ENCODE measurements around the gene R3HDM4. TPM values are rescaled to one million over a fixed set of nuclear protein-coding genes. Genes with fewer than 3 reads are reported as not detected.
"Not testable (repeated sequence)": the region's sequence is repeated elsewhere in the genome, so short reads cannot be mapped to it uniquely, and the experiment has no call there.

R3HDM4 gene
- total and polyA plus RNA-seq, 10 donors = 41.0 to 175 (median 89.1) TPM

- intact Hi-C loops (cut with DNase I; ENCODE audit: low total_unique reads) = no loop called here
- H3K27ac ChIP-seq = no peak overlapping the region
- H3K4me3 ChIP-seq = no peak overlapping the region
- TF ChIP-seq, protein P1, sequence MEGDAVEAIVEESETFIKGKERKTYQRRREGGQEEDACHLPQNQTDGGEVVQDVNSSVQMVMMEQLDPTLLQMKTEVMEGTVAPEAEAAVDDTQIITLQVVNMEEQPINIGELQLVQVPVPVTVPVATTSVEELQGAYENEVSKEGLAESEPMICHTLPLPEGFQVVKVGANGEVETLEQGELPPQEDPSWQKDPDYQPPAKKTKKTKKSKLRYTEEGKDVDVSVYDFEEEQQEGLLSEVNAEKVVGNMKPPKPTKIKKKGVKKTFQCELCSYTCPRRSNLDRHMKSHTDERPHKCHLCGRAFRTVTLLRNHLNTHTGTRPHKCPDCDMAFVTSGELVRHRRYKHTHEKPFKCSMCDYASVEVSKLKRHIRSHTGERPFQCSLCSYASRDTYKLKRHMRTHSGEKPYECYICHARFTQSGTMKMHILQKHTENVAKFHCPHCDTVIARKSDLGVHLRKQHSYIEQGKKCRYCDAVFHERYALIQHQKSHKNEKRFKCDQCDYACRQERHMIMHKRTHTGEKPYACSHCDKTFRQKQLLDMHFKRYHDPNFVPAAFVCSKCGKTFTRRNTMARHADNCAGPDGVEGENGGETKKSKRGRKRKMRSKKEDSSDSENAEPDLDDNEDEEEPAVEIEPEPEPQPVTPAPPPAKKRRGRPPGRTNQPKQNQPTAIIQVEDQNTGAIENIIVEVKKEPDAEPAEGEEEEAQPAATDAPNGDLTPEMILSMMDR (IDR thresholded peaks at IDR 0.05 in 8 of 11, conservative IDR thresholded peaks at IDR 0.05 in 3 of 11) = no peak
- TF ChIP-seq POLR2A (IDR thresholded peaks at IDR 0.05) (no peak), POLR2AphosphoS5 (IDR thresholded peaks at IDR 0.05) (peak in 1 of 3 donors; percentile 48)
- no peaks in the 10 kb centered on the region for H3K9me3 ChIP-seq
- no peak for DNase-seq
- no peaks in the 10 kb centered on the region for H3K4me1 ChIP-seq
- H3K36me3 ChIP-seq = peaks cover 0 to 90% (median 66%) of the 10 kb centered on the region in 6 donors
- no peaks in the 10 kb centered on the region for H3K27me3 ChIP-seq (replicated peaks in 1 of 7)
- WGBS, 5 donors = 89 to 95% (median 90%) methylated on average over 23 to 37 of the region's 37 CpGs
Observed at GRCh38 chr19:879711-880438, 33.1 kb downstream of the R3HDM4 start.

DNA sequence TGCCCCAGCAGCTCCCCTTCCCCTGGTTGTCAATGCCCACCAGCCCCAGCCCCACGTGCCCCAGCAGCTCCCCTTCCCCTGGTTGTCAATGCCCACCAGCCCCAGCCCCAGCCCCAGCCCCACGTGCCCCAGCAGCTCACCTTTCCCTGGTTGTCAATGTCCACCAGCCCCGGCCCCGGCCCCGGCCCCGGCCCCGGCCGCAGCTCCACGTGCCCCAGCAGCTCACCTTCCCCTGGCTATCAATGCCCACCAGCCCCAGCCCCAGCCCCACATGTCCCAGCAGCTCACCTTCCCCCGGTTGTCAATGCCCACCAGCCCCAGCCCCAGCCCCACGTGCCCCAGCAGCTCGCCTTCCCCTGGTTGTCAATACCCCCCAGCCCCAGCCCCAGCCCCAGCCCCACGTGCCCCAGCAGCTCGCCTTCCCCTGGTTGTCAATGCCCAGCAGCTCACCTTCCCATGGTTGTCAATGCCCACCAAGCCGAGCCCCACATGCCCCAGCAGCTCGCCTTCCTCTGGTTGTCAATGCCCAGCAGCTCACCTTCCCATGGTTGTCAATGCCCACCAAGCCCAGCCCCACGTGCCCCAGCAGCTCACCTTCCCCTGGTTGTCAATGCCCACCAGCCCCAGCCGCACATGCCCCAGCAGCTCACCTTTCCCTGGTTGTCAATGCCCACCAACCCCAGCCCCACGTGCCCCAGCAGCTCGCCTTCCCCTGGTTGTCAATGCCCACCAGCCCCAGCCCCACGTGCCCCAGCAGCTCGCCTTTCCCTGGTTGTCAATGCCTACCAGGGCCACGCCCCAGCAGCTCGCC is 34.1 kb downstream of the R3HDM4 start:
- 86 to 93% (median 91%) methylated on average over 16 to 24 of the region's 24 CpGs for WGBS, 5 donors
- DNase-seq; H3K4me3 ChIP-seq; H3K9me3 ChIP-seq; H3K27ac ChIP-seq; H3K4me1 ChIP-seq; intact Hi-C loops (cut with DNase I; ENCODE audit: low total_unique reads); H3K27me3 ChIP-seq (replicated peaks in 1 of 7): not testable (repeated sequence)
- H3K36me3 ChIP-seq = peaks cover 0 to 90% (median 62%) of the 10 kb centered on the region in 6 donors

DNA sequence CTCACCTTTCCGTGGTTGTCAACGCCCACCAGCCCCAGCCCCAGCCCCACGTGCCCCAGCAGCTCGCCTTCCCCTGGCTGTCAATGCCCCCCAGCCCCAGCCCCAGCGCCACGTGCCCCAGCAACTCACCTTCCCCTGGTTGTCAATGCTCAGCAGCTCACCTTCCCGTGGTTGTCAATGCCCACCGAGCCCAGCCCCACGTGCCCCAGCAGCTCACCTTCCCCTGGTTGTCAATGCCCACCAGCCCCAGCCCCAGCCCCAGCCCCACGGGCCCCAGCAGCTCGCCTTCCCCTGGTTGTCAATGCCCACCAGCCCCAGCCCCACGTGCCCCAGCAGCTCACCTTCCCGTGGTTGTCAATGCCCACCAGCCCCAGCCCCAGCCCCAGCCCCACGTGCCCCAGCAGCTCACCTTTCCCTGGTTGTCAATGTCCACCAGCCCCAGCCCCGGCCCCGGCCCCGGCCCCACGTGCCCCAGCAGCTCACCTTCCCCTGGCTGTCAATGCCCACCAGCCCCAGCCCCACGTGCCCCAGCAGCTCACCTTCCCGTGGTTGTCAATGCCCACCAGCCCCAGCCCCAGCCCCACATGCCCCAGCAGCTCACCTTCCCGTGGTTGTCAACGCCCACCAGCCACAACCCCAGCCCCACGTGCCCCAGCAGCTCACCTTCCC is 34.9 kb downstream of the R3HDM4 start:
- H3K9me3 ChIP-seq; H3K27ac ChIP-seq; DNase-seq; H3K4me3 ChIP-seq; H3K4me1 ChIP-seq; H3K27me3 ChIP-seq (replicated peaks in 1 of 7); intact Hi-C loops (cut with DNase I; ENCODE audit: low total_unique reads): not testable (repeated sequence)
- WGBS, 5 donors = 88 to 94% (median 91%) methylated on average over 11 to 23 of the region's 23 CpGs
- peaks cover 0 to 90% (median 60%) of the 10 kb centered on the region in 6 donors for H3K36me3 ChIP-seq

DNA sequence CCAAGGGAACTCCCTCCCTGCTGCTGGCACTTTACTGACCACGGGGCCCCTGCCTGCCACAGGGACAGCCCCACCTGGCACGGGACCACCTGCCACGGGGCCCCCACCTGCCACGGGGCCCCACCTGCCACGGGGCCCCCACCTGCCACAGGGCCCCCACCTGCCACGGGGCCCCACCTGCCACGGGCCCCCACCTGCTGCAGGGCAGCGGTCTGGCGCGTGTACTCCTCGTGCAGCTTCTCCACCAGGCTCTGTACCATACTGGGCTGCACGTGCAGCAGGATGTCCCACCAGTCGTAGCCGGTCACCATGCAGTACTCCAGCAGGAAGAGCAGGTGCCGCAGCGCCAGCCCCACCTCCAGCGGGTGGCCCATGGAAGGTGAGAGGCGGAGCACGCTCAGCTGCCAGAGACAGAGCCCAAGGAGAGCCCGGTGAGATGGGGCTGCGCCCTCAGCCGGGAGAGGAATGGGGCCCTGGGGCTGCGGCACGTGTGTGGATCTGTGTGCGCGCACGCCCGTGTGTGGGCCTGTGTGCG is 36.2 kb downstream of the R3HDM4 start:
- no peaks in the 10 kb centered on the region for H3K27me3 ChIP-seq (replicated peaks in 1 of 7)
- intact Hi-C loops (cut with DNase I; ENCODE audit: low total_unique reads) = no loop called here
- no peak for DNase-seq
- 80 to 92% (median 90%) methylated on average over 15 to 29 of the region's 29 CpGs for WGBS, 5 donors
- no peaks in the 10 kb centered on the region for H3K9me3 ChIP-seq
- peaks cover 0 to 83% (median 48%) of the 10 kb centered on the region in 6 donors for H3K36me3 ChIP-seq
- TF ChIP-seq POLR2A (IDR thresholded peaks at IDR 0.05) (no peak), POLR2AphosphoS5 (IDR thresholded peaks at IDR 0.05) (peak in 1 of 3 donors; percentile 44)
- TF ChIP-seq, protein P1 (IDR thresholded peaks at IDR 0.05 in 8 of 11, conservative IDR thresholded peaks at IDR 0.05 in 3 of 11) = no peak
- peaks cover 4 to 16% (median 9%) of the 10 kb centered on the region in 6 donors for H3K4me1 ChIP-seq
- no peak overlapping the region for H3K4me3 ChIP-seq
- no peak overlapping the region for H3K27ac ChIP-seq
